CD4-positive, CD25-positive, alpha-beta regulatory T cell (primary cell): ENCODE data around the gene DCTN2. TPM values are rescaled to one million over a fixed set of nuclear protein-coding genes. Genes with fewer than 3 reads are reported as not detected.
A peak's percentile ranks its signal among the peaks of the same experiment; 100 is the strongest.
"Not testable (repeated sequence)": the region's sequence is repeated elsewhere in the genome, so short reads cannot be mapped to it uniquely, and the experiment has no call there.

ENCODE experiments used
- ATAC-seq, 2 donors: fragments of 150-1000 bp; cut with Tn5 transposase; one replicate each; pipeline ENCODE4 v1.10.0; 2021; ENCODE audit warnings: low read depth in 2 of 2, moderate number of reproducible peaks in 2 of 2, moderate library complexity in 1 of 2
- DNase-seq, 3 donors: peaks; one replicate each; pipeline versions ENCODE4 v3.0.0 to v3.0.0-alpha.2; 2012 to 2022; ENCODE audit warnings: mixed read lengths in 1 of 3
- H3K27ac ChIP-seq: one replicate; pipeline ENCODE4 v1.7.0; 2013; ENCODE audit warnings: mild to moderate bottlenecking, low read length; ENCODE audit not compliant: insufficient read depth, poor library complexity, severe bottlenecking
- H3K27me3 ChIP-seq: one replicate; pipeline ENCODE4 v1.7.0; 2013; ENCODE audit warnings: low read length; ENCODE audit not compliant: control insufficient read depth, insufficient read depth
- H3K36me3 ChIP-seq: one replicate; pipeline ENCODE4 v1.7.0; 2013; ENCODE audit warnings: mild to moderate bottlenecking, low read length, moderate library complexity; ENCODE audit not compliant: control insufficient read depth, insufficient read depth
- H3K4me1 ChIP-seq: 2 replicates; pipeline ENCODE4 v1.7.0; 2013; ENCODE audit warnings: mild to moderate bottlenecking, low read length; ENCODE audit not compliant: insufficient read depth, control insufficient read depth, poor library complexity, severe bottlenecking
- H3K4me3 ChIP-seq: one replicate; pipeline ENCODE4 v1.7.0; 2013; ENCODE audit warnings: low read depth, mild to moderate bottlenecking, low read length, moderate library complexity
- H3K9me3 ChIP-seq, 2 experiments: 1 replicate in 1 of 2; 2 replicates in 1 of 2; pipeline ENCODE4 v1.7.0; 2013; ENCODE audit warnings: low read length in 2 of 2, mild to moderate bottlenecking in 1 of 2, moderate library complexity in 1 of 2; ENCODE audit not compliant: control insufficient read depth in 2 of 2
- H3K27ac Mint-ChIP-seq, 3 donors: one replicate each; pipeline ENCODE4 v1.8.0; 2020 to 2022; ENCODE audit warnings: mild to moderate bottlenecking in 3 of 3, mixed read lengths in 3 of 3, moderate library complexity in 2 of 3
- H3K27me3 Mint-ChIP-seq: one replicate; pipeline ENCODE4 v1.8.0; 2022; ENCODE audit warnings: mild to moderate bottlenecking, mixed read lengths
- H3K36me3 Mint-ChIP-seq: one replicate; pipeline ENCODE4 v1.8.0; 2020; ENCODE audit warnings: mixed read lengths
- H3K4me1 Mint-ChIP-seq, 4 donors: one replicate each; pipeline ENCODE4 v1.8.0; 2020 to 2022; ENCODE audit warnings: mixed read lengths in 4 of 4, mild to moderate bottlenecking in 1 of 4
- H3K4me3 Mint-ChIP-seq, 4 donors: one replicate each; pipeline ENCODE4 v1.8.0; 2020 to 2022; ENCODE audit warnings: mild to moderate bottlenecking in 4 of 4, mixed read lengths in 4 of 4, moderate library complexity in 3 of 4
- H3K9me3 Mint-ChIP-seq, 7 donors: one replicate each; pipeline ENCODE4 v1.8.0; 2020 to 2022; ENCODE audit warnings: mixed read lengths in 7 of 7, mild to moderate bottlenecking in 3 of 7, moderate library complexity in 2 of 7
- polyA plus RNA-seq, 4 donors: library from polyadenylated mRNA; unstranded; fragments of 300-500 nt; fragmentation: Illumina TruSeq; gene quantifications; one replicate each; pipeline ENCODE4 v1.2.3, GENCODE V29; 2021
- total RNA-seq: library from RNA; stranded (reverse); gene quantifications from one replicate; pipeline ENCODE4 v1.2.3, GENCODE V29; 2022

DCTN2 gene
- total and polyA plus RNA-seq, 5 donors from 2014 or later = 74.9 to 91.6 (median 78.9) TPM

- no peak overlapping the region for H3K4me3 ChIP-seq
- H3K36me3 Mint-ChIP-seq = peaks cover 43% of the 10 kb centered on the region
- peak overlapping the region in 1 of 3 donors; percentile 22 for H3K27ac Mint-ChIP-seq
These were observed 50.2 kb downstream of the DCTN2 start for GRCh38 chr12:57496822-57497221.

GRCh38 chr12:57495051-57495701, 51.8 kb downstream of the DCTN2 start:
- not testable (repeated sequence) for H3K27me3 ChIP-seq, H3K9me3 ChIP-seq, H3K4me3 Mint-ChIP-seq, H3K27ac ChIP-seq, H3K27me3 Mint-ChIP-seq, H3K4me1 ChIP-seq, ATAC-seq, H3K9me3 Mint-ChIP-seq, H3K27ac Mint-ChIP-seq, H3K4me3 ChIP-seq, DNase-seq
- H3K36me3 Mint-ChIP-seq = peaks cover 40% of the 10 kb centered on the region
- peaks cover 5 to 19% (median 14%) of the 10 kb centered on the region in 4 donors for H3K4me1 Mint-ChIP-seq
- peaks cover 43% of the 10 kb centered on the region for H3K36me3 ChIP-seq

More at GRCh38 chr12:57496822-57497221, 50.2 kb downstream of the DCTN2 start:
- Histone ChIP-seq H3K9me3 (no peaks in the 10 kb centered on the region), H3K4me1 (no peaks in the 10 kb centered on the region), H3K27ac (no peak overlapping the region), H3K36me3 (peaks cover 42% of the 10 kb centered on the region), H3K27me3 (no peaks in the 10 kb centered on the region)
- DNase-seq (no peak), ATAC-seq (no peak)
- Mint-ChIP-seq H3K27me3 (no peaks in the 10 kb centered on the region), H3K4me3 (no peak overlapping the region), H3K4me1 (peaks cover 0 to 19% (median 8%) of the 10 kb centered on the region in 4 donors), H3K9me3 (no peaks in the 10 kb centered on the region)

GRCh38 chr12:57491393-57492280, 55.4 kb downstream of the DCTN2 start:
- H3K4me3 ChIP-seq = no peak overlapping the region
- no peaks in the 10 kb centered on the region for H3K27me3 ChIP-seq
- Mint-ChIP-seq H3K9me3 (no peaks in the 10 kb centered on the region), H3K36me3 (peaks cover 24% of the 10 kb centered on the region), H3K4me3 (peak overlapping the region in 3 of 4 donors; percentile 7 to 59 (median 8)), H3K27me3 (peaks cover 4% of the 10 kb centered on the region), H3K27ac (peak overlapping the region; percentile 2 to 96 (median 88)), H3K4me1 (peaks cover 11 to 32% (median 24%) of the 10 kb centered on the region in 4 donors)
- DNase-seq (peak in 1 of 3 donors; percentile 32), ATAC-seq (no peak)
- H3K36me3 ChIP-seq = peaks cover 35% of the 10 kb centered on the region
- peaks cover 20% of the 10 kb centered on the region for H3K4me1 ChIP-seq
- no peak overlapping the region for H3K27ac ChIP-seq
- no peaks in the 10 kb centered on the region for H3K9me3 ChIP-seq

GRCh38 chr12:57490126-57490525, 56.9 kb downstream of the DCTN2 start:
- no peak overlapping the region for H3K27ac ChIP-seq

GRCh38 chr12:57489157-57489641, 57.8 kb downstream of the DCTN2 start:
- Mint-ChIP-seq H3K27me3 (peaks cover 4% of the 10 kb centered on the region), H3K4me1 (peaks cover 11 to 32% (median 24%) of the 10 kb centered on the region in 4 donors), H3K9me3 (no peaks in the 10 kb centered on the region), H3K27ac (peak overlapping the region; percentile 14 to 95 (median 94)), H3K4me3 (peak overlapping the region; percentile 75 to 98 (median 92)), H3K36me3 (peaks cover 23% of the 10 kb centered on the region)
- Histone ChIP-seq H3K27me3 (no peaks in the 10 kb centered on the region), H3K9me3 (no peaks in the 10 kb centered on the region), H3K36me3 (peaks cover 35% of the 10 kb centered on the region), H3K4me3 (peak overlapping the region; percentile 89), H3K4me1 (peaks cover 20% of the 10 kb centered on the region), H3K27ac (peak overlapping the region; percentile 80)
- no peak for DNase-seq
- ATAC-seq = no peak

More at GRCh38 chr12:57490126-57490525, 56.9 kb downstream of the DCTN2 start:
- Mint-ChIP-seq H3K36me3 (peaks cover 23% of the 10 kb centered on the region), H3K4me1 (peaks cover 11 to 32% (median 24%) of the 10 kb centered on the region in 4 donors), H3K27ac (peak overlapping the region; percentile 20 to 74 (median 62)), H3K27me3 (peaks cover 4% of the 10 kb centered on the region), H3K4me3 (peak overlapping the region in 1 of 4 donors; percentile 90), H3K9me3 (no peaks in the 10 kb centered on the region)
- Histone ChIP-seq H3K9me3 (no peaks in the 10 kb centered on the region), H3K27me3 (no peaks in the 10 kb centered on the region), H3K36me3 (peaks cover 35% of the 10 kb centered on the region), H3K4me3 (no peak overlapping the region), H3K4me1 (peaks cover 20% of the 10 kb centered on the region)
- ATAC-seq = no peak
- DNase-seq = no peak

- Mint-ChIP-seq H3K27me3 (peaks cover 4% of the 10 kb centered on the region), H3K27ac (peak overlapping the region; percentile 94 to 99 (median 95)), H3K4me3 (peak overlapping the region; percentile 90 to 98 (median 96)), H3K9me3 (no peaks in the 10 kb centered on the region), H3K36me3 (peaks cover 23% of the 10 kb centered on the region), H3K4me1 (peaks cover 11 to 32% (median 24%) of the 10 kb centered on the region in 4 donors)
- Histone ChIP-seq H3K4me3 (peak overlapping the region; percentile 89), H3K36me3 (peaks cover 33% of the 10 kb centered on the region), H3K9me3 (no peaks in the 10 kb centered on the region), H3K4me1 (peaks cover 20% of the 10 kb centered on the region), H3K27ac (peak overlapping the region; percentile 80), H3K27me3 (no peaks in the 10 kb centered on the region)
- ATAC-seq (no peak), DNase-seq (no peak)
These were observed 58.4 kb downstream of the DCTN2 start for GRCh38 chr12:57488402-57489156.
